ENCODE data around the gene IFITM5. TPM values are rescaled to one million over a fixed set of nuclear protein-coding genes. Genes with fewer than 3 reads are reported as not detected.

The IFITM5 gene
- total and polyA plus RNA-seq, 2 donors from 2014 or later, result not detected

DNA sequence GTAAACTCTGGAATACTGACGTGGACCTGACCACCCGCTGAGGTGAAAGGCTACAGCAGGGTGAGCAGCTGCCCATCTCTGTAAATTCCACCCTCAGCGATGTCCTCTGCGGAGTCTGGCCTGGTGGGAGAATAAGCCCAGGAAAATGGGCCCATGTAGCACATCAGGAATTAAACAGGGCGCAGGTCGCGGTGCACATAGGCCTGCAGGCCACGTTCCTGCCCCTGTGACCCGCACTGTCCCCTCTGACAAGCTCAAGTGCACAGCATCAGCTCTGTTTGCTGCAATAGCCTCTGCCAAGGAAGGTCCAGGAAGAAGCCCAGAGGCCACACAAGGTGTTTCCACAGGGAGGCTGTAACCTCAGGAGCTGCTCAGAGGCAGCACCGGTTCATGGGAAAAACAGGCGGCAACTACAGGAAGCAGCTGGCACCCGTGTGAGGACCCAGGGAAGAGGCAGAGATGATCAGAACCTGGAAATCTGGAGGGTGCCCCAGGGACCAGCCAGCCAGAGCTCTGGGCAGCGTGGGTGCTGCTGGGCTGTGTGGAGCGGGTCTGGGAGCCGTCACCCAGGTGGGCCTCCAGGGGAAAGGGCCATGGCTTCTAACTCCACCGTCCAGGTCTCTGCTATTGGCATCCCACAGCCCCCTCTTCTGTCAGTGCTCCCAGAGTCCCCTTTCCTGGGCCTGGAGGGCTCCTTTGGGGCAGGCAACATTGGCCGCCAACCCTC, 7.5 kb upstream of the IFITM5 start:
- DNase-seq (peak in 1 of 5 donors; percentile 79), FAIRE-seq (no peak)
- TF ChIP-seq, protein P1, sequence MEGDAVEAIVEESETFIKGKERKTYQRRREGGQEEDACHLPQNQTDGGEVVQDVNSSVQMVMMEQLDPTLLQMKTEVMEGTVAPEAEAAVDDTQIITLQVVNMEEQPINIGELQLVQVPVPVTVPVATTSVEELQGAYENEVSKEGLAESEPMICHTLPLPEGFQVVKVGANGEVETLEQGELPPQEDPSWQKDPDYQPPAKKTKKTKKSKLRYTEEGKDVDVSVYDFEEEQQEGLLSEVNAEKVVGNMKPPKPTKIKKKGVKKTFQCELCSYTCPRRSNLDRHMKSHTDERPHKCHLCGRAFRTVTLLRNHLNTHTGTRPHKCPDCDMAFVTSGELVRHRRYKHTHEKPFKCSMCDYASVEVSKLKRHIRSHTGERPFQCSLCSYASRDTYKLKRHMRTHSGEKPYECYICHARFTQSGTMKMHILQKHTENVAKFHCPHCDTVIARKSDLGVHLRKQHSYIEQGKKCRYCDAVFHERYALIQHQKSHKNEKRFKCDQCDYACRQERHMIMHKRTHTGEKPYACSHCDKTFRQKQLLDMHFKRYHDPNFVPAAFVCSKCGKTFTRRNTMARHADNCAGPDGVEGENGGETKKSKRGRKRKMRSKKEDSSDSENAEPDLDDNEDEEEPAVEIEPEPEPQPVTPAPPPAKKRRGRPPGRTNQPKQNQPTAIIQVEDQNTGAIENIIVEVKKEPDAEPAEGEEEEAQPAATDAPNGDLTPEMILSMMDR (IDR thresholded peaks at IDR 0.05; ENCODE audit: borderline replicate concordance, extremely low read depth, insufficient read depth), result no peak
- Histone ChIP-seq H3K36me3 (ENCODE audit: control insufficient read depth in 2 of 3, insufficient read depth in 3 of 3, low read length in 3 of 3) (no peaks in the 10 kb centered on the region), H3K27me3 (ENCODE audit: control insufficient read depth, insufficient read depth, low read length) (no peaks in the 10 kb centered on the region), H3K9ac (ENCODE audit: low read length in 3 of 3) (no peak overlapping the region), H3K27ac (ENCODE audit: low read depth in 2 of 2, low read length in 2 of 2) (peak overlapping the region; percentile 78 to 95), H3K4me1 (ENCODE audit: control insufficient read depth in 2 of 3, insufficient read depth in 2 of 3, low read depth in 1 of 3, low read length in 3 of 3) (peaks cover 0 to 13% (median 0%) of the 10 kb centered on the region in 3 donors), H3K4me3 (ENCODE audit: low read length in 3 of 3) (no peak overlapping the region), H3K9me3 (ENCODE audit: control insufficient read depth in 2 of 3, insufficient read depth in 1 of 3, low read length in 3 of 3) (no peaks in the 10 kb centered on the region)
- intact Hi-C loops (cut with DNase I), result loop anchor here (10.0 kb wide), 1 partner anchor 48 kb away; no protein-coding TSS in a partner anchor

DNA sequence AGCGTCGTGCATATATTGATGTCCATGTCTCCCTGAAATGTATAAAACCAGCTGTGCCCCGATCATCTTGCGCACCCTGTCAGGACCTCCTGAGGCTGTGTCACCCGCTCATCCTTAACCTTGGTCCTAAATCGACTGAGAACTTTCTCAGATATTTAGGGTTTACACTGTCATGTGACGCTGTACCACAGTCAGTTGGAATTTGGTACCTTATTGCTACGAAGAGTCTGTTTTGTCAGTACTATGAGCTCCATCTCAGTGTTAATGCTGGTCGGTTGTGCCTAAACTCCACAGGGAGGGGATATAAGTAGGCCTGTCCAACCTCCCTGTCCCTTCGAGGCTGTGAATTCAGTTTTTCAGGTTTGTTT, 6.5 kb upstream of the IFITM5 start:
- H3K4me3 ChIP-seq (ENCODE audit: low read length in 3 of 3), result no peak overlapping the region
- no peaks in the 10 kb centered on the region for H3K36me3 ChIP-seq (ENCODE audit: control insufficient read depth in 2 of 3, insufficient read depth in 3 of 3, low read length in 3 of 3)
- H3K9me3 ChIP-seq (ENCODE audit: control insufficient read depth in 2 of 3, insufficient read depth in 1 of 3, low read length in 3 of 3), result no peaks in the 10 kb centered on the region
- TF ChIP-seq, protein P1 (IDR thresholded peaks at IDR 0.05; ENCODE audit: borderline replicate concordance, extremely low read depth, insufficient read depth), result no peak
- H3K27ac ChIP-seq (ENCODE audit: low read depth in 2 of 2, low read length in 2 of 2), result no peak overlapping the region
- H3K4me1 ChIP-seq (ENCODE audit: control insufficient read depth in 2 of 3, insufficient read depth in 2 of 3, low read depth in 1 of 3, low read length in 3 of 3), result peaks cover 0 to 12% (median 0%) of the 10 kb centered on the region in 3 donors
- DNase-seq (no peak), FAIRE-seq (no peak)
- H3K9ac ChIP-seq (ENCODE audit: low read length in 3 of 3), result no peak overlapping the region
- H3K27me3 ChIP-seq (ENCODE audit: control insufficient read depth, insufficient read depth, low read length), result no peaks in the 10 kb centered on the region
- intact Hi-C loops (cut with DNase I), result loop anchor here (10.0 kb wide), 1 partner anchor 49 kb away; no protein-coding TSS in a partner anchor

DNA sequence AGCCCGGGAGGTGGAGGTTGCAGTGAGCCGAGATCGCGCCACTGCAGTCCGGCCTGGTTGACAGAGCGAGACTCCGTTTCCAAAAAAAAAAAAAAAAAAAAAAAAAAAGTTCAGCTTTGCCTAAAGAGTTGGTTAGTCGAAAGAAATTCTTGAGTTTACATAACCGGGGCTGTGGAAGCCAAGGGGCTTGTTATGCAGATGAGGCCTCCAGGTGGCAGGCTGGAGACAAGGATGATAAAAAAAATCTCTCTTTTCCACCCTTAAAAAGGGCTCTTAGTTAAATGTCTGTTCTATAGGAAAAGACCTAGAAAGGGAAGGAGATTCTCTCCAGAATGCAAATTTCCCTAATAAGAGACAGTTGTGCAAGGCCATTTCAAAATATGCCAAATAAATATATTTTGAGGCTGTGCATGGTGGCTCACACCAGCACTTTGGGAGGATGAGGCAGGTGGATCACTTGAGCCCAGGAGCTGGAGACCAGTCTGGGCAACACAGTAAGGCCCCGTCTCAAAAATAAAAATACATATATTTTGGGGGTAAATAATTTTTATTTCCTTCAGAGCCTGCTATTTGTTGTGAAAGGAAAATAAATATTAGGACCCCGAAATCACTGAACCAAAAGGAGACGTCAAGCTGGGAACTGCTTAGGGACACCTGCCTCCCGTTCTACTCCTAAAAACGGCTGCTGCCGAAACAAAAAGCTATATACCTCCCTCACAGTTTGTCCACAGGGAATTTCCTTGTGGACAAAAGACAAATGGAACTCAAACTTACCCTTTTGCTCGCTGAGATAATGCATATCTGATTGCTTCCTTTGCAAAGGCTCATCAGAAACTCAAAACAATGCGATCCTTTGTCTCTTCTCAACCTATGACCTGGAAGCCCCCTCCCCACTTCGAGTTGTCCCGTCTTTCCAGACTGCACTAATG, 5.9 kb upstream of the IFITM5 start:
- no peak overlapping the region for H3K27ac ChIP-seq (ENCODE audit: low read depth in 2 of 2, low read length in 2 of 2)
- no peaks in the 10 kb centered on the region for H3K9me3 ChIP-seq (ENCODE audit: control insufficient read depth in 2 of 3, insufficient read depth in 1 of 3, low read length in 3 of 3)
- TF ChIP-seq, protein P1 (IDR thresholded peaks at IDR 0.05; ENCODE audit: borderline replicate concordance, extremely low read depth, insufficient read depth), result peak; percentile 72
- intact Hi-C loops (cut with DNase I), result loop anchor here (10.0 kb wide), 1 partner anchor 50 kb away; no protein-coding TSS in a partner anchor
- H3K36me3 ChIP-seq (ENCODE audit: control insufficient read depth in 2 of 3, insufficient read depth in 3 of 3, low read length in 3 of 3), result no peaks in the 10 kb centered on the region
- H3K4me3 ChIP-seq (ENCODE audit: low read length in 3 of 3), result no peak overlapping the region
- FAIRE-seq (no peak), DNase-seq (peak in 3 of 5 donors; percentile 74 to 91 (median 88))
- H3K4me1 ChIP-seq (ENCODE audit: control insufficient read depth in 2 of 3, insufficient read depth in 2 of 3, low read depth in 1 of 3, low read length in 3 of 3), result peaks cover 0 to 12% (median 0%) of the 10 kb centered on the region in 3 donors
- H3K27me3 ChIP-seq (ENCODE audit: control insufficient read depth, insufficient read depth, low read length), result no peaks in the 10 kb centered on the region
- H3K9ac ChIP-seq (ENCODE audit: low read length in 3 of 3), result no peak overlapping the region
